HCT116 (cell line): ENCODE data around the gene MTCP1. TPM values are rescaled to one million over a fixed set of nuclear protein-coding genes. Genes with fewer than 3 reads are reported as not detected.
A peak's percentile ranks its signal among the peaks of the same experiment; 100 is the strongest.

Source experiments
- ATAC-seq: fragments of 200-7000 bp; cut with Tn5 transposase; 2 replicates; pipeline ENCODE4 v1.9.1; 2020; ENCODE audit warnings: mild to moderate bottlenecking, moderate library complexity
- BruUV-seq: library from RNA; stranded (reverse); fragments of 400-500 nt; replicated peaks from 2 replicates; lab custom pipeline; 2021; lab: Mats Ljungman, UMichigan
- CTCF ChIA-PET: fragments of 300-600 bp; sonication (Branson Sonifier 250); formaldehyde crosslinking; loops from one replicate; lab custom pipeline; 2021; ENCODE audit warnings: antibody characterized with exemption; lab: Charles Lee
- POLR2A ChIA-PET: fragments of 300-600, 350-600 bp; sonication (Branson Sonifier 250); formaldehyde crosslinking; loops from one replicate; lab custom pipeline; 2021; ENCODE audit warnings: antibody characterized with exemption; lab: Charles Lee
- RAD21 ChIA-PET, 2 experiments: fragments of 300-600 bp; sonication (Branson Sonifier 250); formaldehyde crosslinking; loops; one replicate each; lab custom pipeline; 2023; ENCODE audit warnings: low total read pairs in 2 of 2; ENCODE audit not compliant: uncharacterized antibody in 2 of 2, unreplicated experiment in 2 of 2, low non-redundant PET in 1 of 2; lab: Charles Lee
- DNase-seq: peaks from one replicate; pipeline ENCODE4 v3.0.0-alpha.2; 2010; ENCODE audit warnings: low read depth, low spot score
- H2AFZ ChIP-seq: fragments of 200-600 bp; shearing (Covaris generic), sonication (generic); 2 replicates; pipeline ENCODE4 v1.6.1; 2017; ENCODE audit warnings: low read depth, mixed run types, mixed read lengths, antibody characterized with exemption, low read length; ENCODE audit not compliant: poor library complexity, severe bottlenecking
- H3K27ac ChIP-seq: 2 replicates; pipeline ENCODE4 v1.5.1; 2012; ENCODE audit warnings: low read depth, low read length
- H3K27me3 ChIP-seq: fragments of 200-600 bp; sonication (generic); 2 replicates; pipeline ENCODE4 v1.6.1; 2016; ENCODE audit warnings: mixed run types, low read length, mixed read lengths; ENCODE audit not compliant: insufficient read depth
- H3K36me3 ChIP-seq, 2 experiments: fragments of 200-500 bp in 1 of 2; fragments of 200-600 bp in 1 of 2; sonication (Bioruptor generic) in 1 of 2; sonication (generic) in 1 of 2; 2 replicates each; pipeline versions ENCODE4 v1.5.1 to v1.6.1; 2014 to 2016; ENCODE audit warnings: low read length in 2 of 2, inconsistent platforms in 1 of 2, mixed read lengths in 1 of 2, mixed run types in 1 of 2; ENCODE audit not compliant: insufficient read depth in 2 of 2, control insufficient read depth in 1 of 2
- H3K4me1 ChIP-seq, 2 experiments: fragments of 200-600 bp in 1 of 2; sonication (generic) in 1 of 2; 2 replicates each; pipeline versions ENCODE4 v1.5.1 to v1.6.1; 2012 to 2017; ENCODE audit warnings: low read length in 2 of 2, inconsistent platforms in 1 of 2, mild to moderate bottlenecking in 1 of 2, mixed read lengths in 1 of 2, mixed run types in 1 of 2, moderate library complexity in 1 of 2; ENCODE audit not compliant: insufficient read depth in 2 of 2, control insufficient read depth in 1 of 2
- H3K4me2 ChIP-seq: fragments of 200-600 bp; sonication (generic); 2 replicates; pipeline ENCODE4 v1.6.1; 2017; ENCODE audit warnings: mixed run types, low read length, mixed read lengths
- H3K4me3 ChIP-seq, 2 experiments: fragments of 200-600 bp in 1 of 2; sonication (generic) in 1 of 2; replicated peaks in 1 of 2; 2 replicates each; pipeline ENCODE4 v1.5.1; 2011 to 2016; ENCODE audit warnings: low read length in 2 of 2, control low read depth in 1 of 2, low read depth in 1 of 2, mild to moderate bottlenecking in 1 of 2, mixed read lengths in 1 of 2, mixed run types in 1 of 2
- H3K79me2 ChIP-seq: fragments of 200-600 bp; sonication (generic); 2 replicates; pipeline ENCODE4 v1.6.1; 2017; ENCODE audit warnings: mild to moderate bottlenecking, mixed run types, low read length, moderate library complexity, mixed read lengths; ENCODE audit not compliant: insufficient read depth
- H3K9ac ChIP-seq: fragments of 200-600 bp; sonication (generic); 2 replicates; pipeline ENCODE4 v1.6.1; 2016; ENCODE audit warnings: low read length, mixed read lengths
- H3K9me2 ChIP-seq: fragments of 200-600 bp; sonication (generic), shearing (Covaris generic); 2 replicates; pipeline ENCODE4 v1.6.1; 2017; ENCODE audit warnings: mixed run types, mild to moderate bottlenecking, moderate library complexity; ENCODE audit not compliant: insufficient read depth
- H3K9me3 ChIP-seq, 2 experiments: fragments of 200-500 bp in 1 of 2; fragments of 200-600 bp in 1 of 2; sonication (Bioruptor generic) in 1 of 2; sonication (generic) in 1 of 2; 2 replicates each; pipeline ENCODE4 v1.6.1; 2014 to 2017; ENCODE audit warnings: low read length in 2 of 2, mixed read lengths in 2 of 2, inconsistent platforms in 1 of 2, low read depth in 1 of 2, mild to moderate bottlenecking in 1 of 2, mixed run types in 1 of 2, moderate library complexity in 1 of 2; ENCODE audit not compliant: control insufficient read depth in 1 of 2, insufficient read depth in 1 of 2
- H4K20me1 ChIP-seq: fragments of 200-600 bp; sonication (generic), shearing (Covaris generic); 2 replicates; pipeline ENCODE4 v1.6.1; 2017; ENCODE audit warnings: mixed run types, mild to moderate bottlenecking, moderate library complexity; ENCODE audit not compliant: insufficient read depth
- ATF3 ChIP-seq: IDR thresholded peaks from 2 replicates; pipeline ENCODE4 v1.6.1; 2012
- FOSL1 ChIP-seq: IDR thresholded peaks from 2 replicates; pipeline ENCODE4 v1.6.1; 2012; ENCODE audit warnings: low read depth
- JUND ChIP-seq: IDR thresholded peaks from 2 replicates; pipeline ENCODE4 v1.6.1; 2012
- SIN3A ChIP-seq: IDR thresholded peaks from 2 replicates; pipeline ENCODE4 v1.6.1; 2012; ENCODE audit warnings: low read depth
- intact Hi-C: fragments of 100-400 bp; cut with micrococcal nuclease; formaldehyde crosslinking; loops from 2 replicates; pipeline ENCODE4 v1.10.0; 2022
- total RNA-seq: library from RNA; stranded (reverse); gene quantifications from one replicate; pipeline ENCODE4 v1.2.1, GENCODE V29; 2021; ENCODE audit not compliant: unreplicated experiment

The MTCP1 gene
- total RNA-seq, 1 experiment from 2014 or later: 10.7 TPM

- TF ChIP-seq SIN3A: peak; percentile 43
- TF ChIP-seq JUND: no peak
Measured at GRCh38 chrX:155026727-155027508, 44.0 kb downstream of the MTCP1 start, which contains the start of gene FUNDC2 (continued).

- H3K9me2 ChIP-seq: no peaks in the 10 kb centered on the region
- H3K4me1 ChIP-seq: peaks cover 8 to 19% of the 10 kb centered on the region in 2 experiments
- peak overlapping the region; percentile 41 to 70 for H3K4me3 ChIP-seq
- TF ChIP-seq FOSL1 (peak; percentile 52; the same call in 1 of the 2 replicates), ATF3 (no peak), JUND (peak; percentile 63)
- H3K79me2 ChIP-seq: peaks cover 13% of the 10 kb centered on the region; the same call in 1 of the 2 replicates
- intact Hi-C loops: loop anchor here (2.0 kb wide), 1 partner anchor 44 kb away; the partner anchor contains the start of genes BRCC3, CMC4 and MTCP1
- ChIA-PET RAD21 (no interaction called here), POLR2A (interaction anchor here (1.0 to 1.4 kb wide), 2 partner anchors 9 to 35 kb away, joined by 3 to 6 read pairs; no protein-coding TSS in a partner anchor), CTCF (interaction anchor here (0.7 to 1.0 kb wide), 2 partner anchors 30 to 109 kb away, joined by 3 read pairs; no protein-coding TSS in a partner anchor)
- no peak overlapping the region for H2AFZ ChIP-seq
- H3K27me3 ChIP-seq: no peaks in the 10 kb centered on the region
- peak overlapping the region; percentile 37; the same call in 1 of the 2 replicates for H3K27ac ChIP-seq
- DNase-seq: no peak
- H3K9me3 ChIP-seq: no peaks in the 10 kb centered on the region
- peak overlapping the region; percentile 49 for H3K9ac ChIP-seq
- no TSS peak for BruUV-seq
- no peaks in the 10 kb centered on the region for H3K36me3 ChIP-seq
- peak overlapping the region; percentile 78 for H3K4me2 ChIP-seq
- H4K20me1 ChIP-seq: no peaks in the 10 kb centered on the region
- ATAC-seq: no peak
Measured at GRCh38 chrX:155026420-155026726, 44.6 kb downstream of the MTCP1 start.
